Loucy (cell line): ENCODE data around the gene KCNJ6.

Source experiments
- H2AFZ ChIP-seq: fragments of 200-600 bp; sonication (generic); 2 replicates; pipeline ENCODE4 v1.6.0; 2016; ENCODE audit warnings: antibody characterized with exemption, mild to moderate bottlenecking, low read length, moderate library complexity
- H3F3A ChIP-seq: fragments of 200-600 bp; 2 replicates; pipeline ENCODE4 v1.6.0; 2016; ENCODE audit warnings: antibody characterized with exemption, low read depth, mild to moderate bottlenecking
- H3K27me3 ChIP-seq: fragments of 200-600 bp; sonication (generic); 2 replicates; pipeline ENCODE4 v1.6.1; 2014; ENCODE audit warnings: low read length, mild to moderate bottlenecking; ENCODE audit not compliant: insufficient read depth, poor library complexity, severe bottlenecking
- H3K36me3 ChIP-seq: fragments of 200-600 bp; sonication (generic); 2 replicates; pipeline ENCODE4 v1.6.1; 2016; ENCODE audit warnings: low read length; ENCODE audit not compliant: insufficient read depth
- H3K4me1 ChIP-seq: fragments of 200-600 bp; sonication (generic); 2 replicates; pipeline ENCODE4 v1.5.1; 2014; ENCODE audit warnings: low read length, mild to moderate bottlenecking; ENCODE audit not compliant: insufficient read depth, poor library complexity, severe bottlenecking
- H3K4me2 ChIP-seq: fragments of 200-600 bp; sonication (generic); 2 replicates; pipeline ENCODE4 v1.6.0; 2014; ENCODE audit warnings: antibody characterized with exemption, low read length, low read depth, mild to moderate bottlenecking; ENCODE audit not compliant: poor library complexity, severe bottlenecking
- H3K4me3 ChIP-seq: fragments of 200-600 bp; sonication (generic); 2 replicates; pipeline ENCODE4 v1.5.1; 2014; ENCODE audit warnings: low read length, mild to moderate bottlenecking, mixed read lengths; ENCODE audit not compliant: poor library complexity, severe bottlenecking
- H3K79me2 ChIP-seq: fragments of 200-600 bp; sonication (generic); 2 replicates; pipeline ENCODE4 v1.6.1; 2014; ENCODE audit warnings: low read length; ENCODE audit not compliant: insufficient read depth
- H3K9ac ChIP-seq: fragments of 200-600 bp; sonication (generic); 2 replicates; pipeline ENCODE4 v1.6.0; 2014; ENCODE audit warnings: mild to moderate bottlenecking, low read depth, low read length, moderate library complexity; ENCODE audit not compliant: poor library complexity, severe bottlenecking
- H3K9me2 ChIP-seq: fragments of 200-600 bp; sonication (generic); replicated peaks from 2 replicates; pipeline ENCODE4 v1.6.1; 2016; ENCODE audit warnings: low read depth, low read length, mixed read lengths
- H3K9me3 ChIP-seq: fragments of 200-600 bp; sonication (generic); 2 replicates; pipeline ENCODE4 v1.6.1; 2014; ENCODE audit warnings: mild to moderate bottlenecking, antibody characterized with exemption, low read length, low read depth; ENCODE audit not compliant: insufficient read depth
- H4K20me1 ChIP-seq: fragments of 200-600 bp; sonication (generic); 2 replicates; pipeline ENCODE4 v1.6.0; 2014; ENCODE audit warnings: antibody characterized with exemption, low read length, mild to moderate bottlenecking; ENCODE audit not compliant: insufficient read depth, poor library complexity, severe bottlenecking
- CTCF ChIP-seq: fragments of 200-600 bp; sonication (generic); conservative IDR thresholded peaks from 2 replicates; pipeline ENCODE4 v1.5.1; 2014; ENCODE audit warnings: mild to moderate bottlenecking, antibody characterized with exemption, low read length
- EZH2phosphoT487 ChIP-seq: fragments of 200-600 bp; IDR thresholded peaks from 2 replicates; pipeline ENCODE4 v1.6.1; 2018; ENCODE audit warnings: antibody characterized with exemption, mild to moderate bottlenecking, moderate library complexity, borderline replicate concordance

Gene KCNJ6

GRCh38 chr21:37696936-37697335 lies 219.3 kb downstream of the KCNJ6 start:
- Histone ChIP-seq H3K9me3 (no peaks in the 10 kb centered on the region), H3K79me2 (no peaks in the 10 kb centered on the region), H4K20me1 (no peaks in the 10 kb centered on the region), H3K27me3 (no peaks in the 10 kb centered on the region), H3K4me1 (peaks cover 3% of the 10 kb centered on the region), H3K4me3 (no peak overlapping the region), H3K9me2 (no peaks in the 10 kb centered on the region), H3F3A (no peaks in the 10 kb centered on the region), H2AFZ (no peak overlapping the region), H3K4me2 (no peak overlapping the region), H3K9ac (no peak overlapping the region), H3K36me3 (no peaks in the 10 kb centered on the region)
- TF ChIP-seq EZH2phosphoT487 (no peak), CTCF (no peak)

GRCh38 chr21:37695111-37695510 lies 221.1 kb downstream of the KCNJ6 start:
- Histone ChIP-seq H4K20me1 (no peaks in the 10 kb centered on the region), H3K4me3 (no peak overlapping the region), H2AFZ (no peak overlapping the region), H3K4me1 (no peaks in the 10 kb centered on the region), H3K27me3 (no peaks in the 10 kb centered on the region), H3K36me3 (no peaks in the 10 kb centered on the region), H3K9me3 (no peaks in the 10 kb centered on the region), H3F3A (no peaks in the 10 kb centered on the region), H3K4me2 (no peak overlapping the region), H3K79me2 (no peaks in the 10 kb centered on the region), H3K9me2 (no peaks in the 10 kb centered on the region), H3K9ac (no peak overlapping the region)
- TF ChIP-seq EZH2phosphoT487, result no peak
- TF ChIP-seq CTCF, result no peak

GRCh38 chr21:37688952-37689659 lies 227.2 kb downstream of the KCNJ6 start:
- Histone ChIP-seq H3K4me1 (peaks cover 3% of the 10 kb centered on the region), H4K20me1 (no peaks in the 10 kb centered on the region), H3K9ac (no peak overlapping the region), H3K4me3 (no peak overlapping the region), H3K27me3 (no peaks in the 10 kb centered on the region), H3F3A (no peaks in the 10 kb centered on the region), H3K79me2 (no peaks in the 10 kb centered on the region), H3K9me2 (no peaks in the 10 kb centered on the region), H3K9me3 (no peaks in the 10 kb centered on the region), H2AFZ (0 out of 2 replicates have a peak overlapping the region, but pooled peaks have one; percentile 18), H3K36me3 (no peaks in the 10 kb centered on the region), H3K4me2 (no peak overlapping the region)
- TF ChIP-seq EZH2phosphoT487, result no peak
